ENCODE measurements around the gene CRAMP1. TPM values are rescaled to one million over a fixed set of nuclear protein-coding genes. Genes with fewer than 3 reads are reported as not detected.
A peak's percentile ranks its signal among the peaks of the same experiment; 100 is the strongest.

CRAMP1 gene
- total RNA-seq, 1 donor from 2014 or later = 11.7 TPM

- no peaks in the 10 kb centered on the region for H3K9me3 ChIP-seq (ENCODE audit: low read depth)
- H3F3A ChIP-seq (ENCODE audit: low read depth) = peaks cover 35% of the 10 kb centered on the region
- peaks cover 59% of the 10 kb centered on the region for H4K20me1 ChIP-seq (ENCODE audit: low read depth)
- no peaks in the 10 kb centered on the region for H3K27me3 ChIP-seq
- Mint-ChIP-seq H3K4me1 (peaks cover 32% of the 10 kb centered on the region), H3K4me3 (peak within 1 kb of the TSS; percentile 97), H3K27ac (peak within 1 kb of the TSS; percentile 57), H3K9me3 (no peaks in the 10 kb centered on the region), H3K27me3 (ENCODE audit: insufficient read depth, low read depth) (peaks cover 8% of the 10 kb centered on the region), H3K36me3 (peaks cover 20% of the 10 kb centered on the region)
- H3K4me2 ChIP-seq = peak within 1 kb of the TSS; percentile 90
- no peak within 1 kb of the TSS for H3K27ac ChIP-seq
- peak within 1 kb of the TSS; percentile 81 for H3K9ac ChIP-seq
- no peaks in the 10 kb centered on the region for H3K36me3 ChIP-seq
- peaks cover 25% of the 10 kb centered on the region for H3K4me1 ChIP-seq
- TF ChIP-seq, protein P1, sequence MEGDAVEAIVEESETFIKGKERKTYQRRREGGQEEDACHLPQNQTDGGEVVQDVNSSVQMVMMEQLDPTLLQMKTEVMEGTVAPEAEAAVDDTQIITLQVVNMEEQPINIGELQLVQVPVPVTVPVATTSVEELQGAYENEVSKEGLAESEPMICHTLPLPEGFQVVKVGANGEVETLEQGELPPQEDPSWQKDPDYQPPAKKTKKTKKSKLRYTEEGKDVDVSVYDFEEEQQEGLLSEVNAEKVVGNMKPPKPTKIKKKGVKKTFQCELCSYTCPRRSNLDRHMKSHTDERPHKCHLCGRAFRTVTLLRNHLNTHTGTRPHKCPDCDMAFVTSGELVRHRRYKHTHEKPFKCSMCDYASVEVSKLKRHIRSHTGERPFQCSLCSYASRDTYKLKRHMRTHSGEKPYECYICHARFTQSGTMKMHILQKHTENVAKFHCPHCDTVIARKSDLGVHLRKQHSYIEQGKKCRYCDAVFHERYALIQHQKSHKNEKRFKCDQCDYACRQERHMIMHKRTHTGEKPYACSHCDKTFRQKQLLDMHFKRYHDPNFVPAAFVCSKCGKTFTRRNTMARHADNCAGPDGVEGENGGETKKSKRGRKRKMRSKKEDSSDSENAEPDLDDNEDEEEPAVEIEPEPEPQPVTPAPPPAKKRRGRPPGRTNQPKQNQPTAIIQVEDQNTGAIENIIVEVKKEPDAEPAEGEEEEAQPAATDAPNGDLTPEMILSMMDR (IDR thresholded peaks at IDR 0.05) = no peak
- TF ChIP-seq EZH2 (IDR thresholded peaks at IDR 0.05) = no peak
- TF ChIP-seq EZH2phosphoT487 (IDR thresholded peaks at IDR 0.05) = no peak
- H3K4me3 ChIP-seq = peak within 1 kb of the TSS; percentile 92
- peak; percentile 99 for DNase-seq (ENCODE audit: low spot score)
- H2AFZ ChIP-seq (replicated peaks) = peak within 1 kb of the TSS; percentile 9
- peaks cover 54% of the 10 kb centered on the region for H3K79me2 ChIP-seq (ENCODE audit: low read depth)
Measured at GRCh38 chr16:1677942-1678499, 65.9 kb downstream of the CRAMP1 start, which contains the start of gene JPT2. Gene JPT2 (plus strand): TSS chr16:1678279. CDS start chr16:1678313, 34 bp downstream.

GRCh38 chr16:1678500-1679098, 66.4 kb downstream of the CRAMP1 start:
- Histone ChIP-seq H2AFZ (replicated peaks) (peak overlapping the region; percentile 9), H3K4me1 (peaks cover 25% of the 10 kb centered on the region), H3K27ac (no peak overlapping the region), H3K79me2 (ENCODE audit: low read depth) (peaks cover 60% of the 10 kb centered on the region), H3K9ac (peak overlapping the region; percentile 81), H3K4me3 (peak overlapping the region; percentile 92), H3K4me2 (peak overlapping the region; percentile 90), H3K9me3 (ENCODE audit: low read depth) (no peaks in the 10 kb centered on the region), H3F3A (ENCODE audit: low read depth) (peaks cover 35% of the 10 kb centered on the region), H3K27me3 (no peaks in the 10 kb centered on the region), H4K20me1 (ENCODE audit: low read depth) (peaks cover 65% of the 10 kb centered on the region), H3K36me3 (no peaks in the 10 kb centered on the region)
- peaks cover 8% of the 10 kb centered on the region for H3K27me3 Mint-ChIP-seq (ENCODE audit: insufficient read depth, low read depth)
- peak overlapping the region; percentile 97 for H3K4me3 Mint-ChIP-seq
- no peaks in the 10 kb centered on the region for H3K9me3 Mint-ChIP-seq
- peaks cover 32% of the 10 kb centered on the region for H3K4me1 Mint-ChIP-seq
- peak overlapping the region; percentile 57 for H3K27ac Mint-ChIP-seq
- no peak for TF ChIP-seq EZH2 (IDR thresholded peaks at IDR 0.05)
- TF ChIP-seq, protein P1 (IDR thresholded peaks at IDR 0.05) = no peak
- TF ChIP-seq EZH2phosphoT487 (IDR thresholded peaks at IDR 0.05) = no peak
- DNase-seq (ENCODE audit: low spot score) = peak; percentile 41
- peaks cover 18% of the 10 kb centered on the region for H3K36me3 Mint-ChIP-seq

- Histone ChIP-seq H3K27me3 (no peaks in the 10 kb centered on the region), H3K79me2 (ENCODE audit: low read depth) (peaks cover 77% of the 10 kb centered on the region), H3K9ac (peak overlapping the region; percentile 29), H3F3A (ENCODE audit: low read depth) (peaks cover 35% of the 10 kb centered on the region), H3K27ac (peak overlapping the region; percentile 90), H2AFZ (replicated peaks) (no peak overlapping the region), H3K9me3 (ENCODE audit: low read depth) (no peaks in the 10 kb centered on the region), H3K4me3 (peak overlapping the region; percentile 32), H3K36me3 (no peaks in the 10 kb centered on the region), H3K4me1 (peaks cover 25% of the 10 kb centered on the region), H3K4me2 (peak overlapping the region; percentile 83), H4K20me1 (ENCODE audit: low read depth) (peaks cover 82% of the 10 kb centered on the region)
- no peak for TF ChIP-seq EZH2 (IDR thresholded peaks at IDR 0.05)
- no peak for TF ChIP-seq EZH2phosphoT487 (IDR thresholded peaks at IDR 0.05)
- TF ChIP-seq, protein P1 (IDR thresholded peaks at IDR 0.05) = no peak
- Mint-ChIP-seq H3K4me1 (peaks cover 32% of the 10 kb centered on the region), H3K27me3 (ENCODE audit: insufficient read depth, low read depth) (peaks cover 5% of the 10 kb centered on the region), H3K27ac (peak overlapping the region; percentile 95), H3K9me3 (no peaks in the 10 kb centered on the region), H3K4me3 (peak overlapping the region; percentile 97), H3K36me3 (peaks cover 12% of the 10 kb centered on the region)
- peak; percentile 9 for DNase-seq (ENCODE audit: low spot score)
Measured at GRCh38 chr16:1680361-1680760, 68.2 kb downstream of the CRAMP1 start.

All from neural progenitor cell (in vitro differentiated cells).